ENCODE measurements around the gene C9.

GRCh38 chr5:39352951-39353350 is 11.3 kb downstream of the C9 start:
- TF ChIP-seq CTCF (IDR thresholded peaks at IDR 0.05; ENCODE audit: poor library complexity, severe bottlenecking): no peak
- no peak for TF ChIP-seq EZH2 (IDR thresholded peaks at IDR 0.05; ENCODE audit: borderline replicate concordance, insufficient read depth, low read length, poor library complexity, severe bottlenecking)

Measured in neural cell (in vitro differentiated cells).